NCI-H2107 treated with DMSO at 0.1 percent for 48 hours (cell line): ENCODE measurements around the gene UBE2D2.
A peak's percentile ranks its signal among the peaks of the same experiment; 100 is the strongest.

ENCODE experiments used
- DNase-seq: peaks from one replicate; lab custom pipeline; 2025; ENCODE audit not compliant: unreplicated experiment; lab: John Stamatoyannopoulos, UW

The UBE2D2 gene

DNA sequence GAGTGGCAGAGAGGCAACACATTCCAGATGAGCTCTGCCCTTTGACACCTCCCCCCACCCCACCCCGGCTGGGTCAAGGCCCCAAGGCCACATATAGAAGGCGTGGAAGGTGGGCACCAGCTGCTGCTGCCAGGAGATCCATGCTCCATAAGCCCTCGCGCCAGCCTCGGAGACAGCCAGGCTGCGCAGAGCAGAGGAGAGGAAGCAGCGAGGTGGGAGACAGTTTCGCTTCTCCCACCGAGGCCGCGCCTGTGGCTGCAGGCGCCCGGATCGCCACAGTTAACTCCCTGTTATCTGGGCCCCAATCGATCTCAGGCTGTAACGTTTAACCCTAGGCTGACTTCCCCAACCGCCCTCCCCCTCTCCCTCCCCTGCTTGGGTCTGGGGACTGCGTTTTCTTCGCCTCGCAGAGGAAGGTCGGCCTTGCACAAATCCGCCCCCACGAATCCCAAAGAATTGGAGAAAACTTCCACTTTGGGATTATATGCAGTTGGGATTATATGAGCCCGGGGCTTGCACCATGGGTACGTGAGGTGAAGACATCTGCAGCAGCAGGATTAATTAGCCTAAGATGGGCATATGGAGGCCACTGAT lies 85.9 kb downstream of the UBE2D2 start:
- DNase-seq = no peak

DNA sequence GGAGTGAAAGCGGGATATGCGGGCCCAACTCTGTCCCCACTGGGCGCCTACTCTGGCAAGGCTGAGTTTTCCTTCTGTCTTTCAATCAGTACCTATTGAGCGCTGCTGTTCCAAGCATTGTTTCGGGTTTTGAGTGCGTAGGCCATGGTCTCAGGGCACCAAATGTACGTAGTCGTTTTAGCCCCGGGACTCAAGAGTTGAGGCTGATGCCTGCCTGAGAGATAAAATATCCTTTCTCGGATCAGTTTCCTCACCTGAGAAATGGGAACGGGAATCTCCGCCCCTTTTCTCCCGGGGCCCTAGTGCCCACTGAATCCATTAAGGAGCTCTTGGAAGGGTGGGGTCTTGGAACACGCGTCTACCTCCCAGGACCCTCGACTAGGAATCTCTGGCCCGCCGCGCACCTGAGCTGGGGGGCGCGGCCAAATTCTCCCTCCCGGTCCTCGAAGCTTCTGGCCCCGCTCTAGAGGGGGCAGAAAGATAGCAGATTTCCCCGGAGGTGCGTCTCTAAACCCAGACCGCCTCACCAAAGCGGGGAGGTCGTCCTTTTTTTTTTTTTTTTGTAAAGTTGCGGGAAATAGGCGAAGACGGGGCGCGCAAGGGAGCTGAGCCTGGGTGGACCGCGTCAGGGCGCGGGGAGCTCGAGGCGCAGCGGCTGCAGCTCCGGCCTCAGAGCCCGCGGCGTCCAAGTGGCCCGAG lies 86.5 kb downstream of the UBE2D2 start:
- no peak for DNase-seq

DNA sequence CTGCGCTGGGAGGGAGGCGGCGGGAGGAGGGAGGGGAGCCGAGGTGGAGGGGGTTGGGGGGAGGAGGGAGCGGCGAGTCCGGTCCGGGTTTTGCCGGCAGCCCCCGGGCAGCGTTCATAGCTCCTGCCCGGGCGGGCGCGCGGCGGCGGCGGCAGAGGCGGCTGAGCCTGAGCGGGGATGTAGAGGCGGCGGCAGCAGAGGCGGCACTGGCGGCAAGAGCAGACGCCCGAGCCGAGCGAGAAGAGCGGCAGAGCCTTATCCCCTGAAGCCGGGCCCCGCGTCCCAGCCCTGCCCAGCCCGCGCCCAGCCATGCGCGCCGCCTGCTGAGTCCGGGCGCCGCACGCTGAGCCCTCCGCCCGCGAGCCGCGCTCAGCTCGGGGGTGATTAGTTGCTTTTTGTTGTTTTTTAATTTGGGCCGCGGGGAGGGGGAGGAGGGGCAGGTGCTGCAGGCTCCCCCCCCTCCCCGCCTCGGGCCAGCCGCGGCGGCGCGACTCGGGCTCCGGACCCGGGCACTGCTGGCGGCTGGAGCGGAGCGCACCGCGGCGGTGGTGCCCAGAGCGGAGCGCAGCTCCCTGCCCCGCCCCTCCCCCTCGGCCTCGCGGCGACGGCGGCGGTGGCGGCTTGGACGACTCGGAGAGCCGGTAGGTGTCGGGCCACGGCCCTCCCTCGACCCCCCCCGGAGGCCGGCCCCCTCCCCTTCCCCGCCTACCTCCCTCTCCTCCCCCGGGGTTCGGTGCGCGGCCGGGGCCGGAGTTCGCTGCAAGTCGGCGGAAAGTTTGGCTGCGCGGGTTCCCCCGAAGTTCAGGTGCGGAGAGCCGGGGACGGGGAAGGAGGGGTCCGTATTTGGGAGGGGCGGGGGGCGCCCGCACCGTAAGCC lies 87.3 kb downstream of the UBE2D2 start, which contains the start of gene CXXC5:
Gene CXXC5, plus strand, starts transcription at position 145 of the 877 bp plus-strand sequence. CDS start 32,175 bp downstream, outside the sequence.
- DNase-seq = peak; percentile 32

DNA sequence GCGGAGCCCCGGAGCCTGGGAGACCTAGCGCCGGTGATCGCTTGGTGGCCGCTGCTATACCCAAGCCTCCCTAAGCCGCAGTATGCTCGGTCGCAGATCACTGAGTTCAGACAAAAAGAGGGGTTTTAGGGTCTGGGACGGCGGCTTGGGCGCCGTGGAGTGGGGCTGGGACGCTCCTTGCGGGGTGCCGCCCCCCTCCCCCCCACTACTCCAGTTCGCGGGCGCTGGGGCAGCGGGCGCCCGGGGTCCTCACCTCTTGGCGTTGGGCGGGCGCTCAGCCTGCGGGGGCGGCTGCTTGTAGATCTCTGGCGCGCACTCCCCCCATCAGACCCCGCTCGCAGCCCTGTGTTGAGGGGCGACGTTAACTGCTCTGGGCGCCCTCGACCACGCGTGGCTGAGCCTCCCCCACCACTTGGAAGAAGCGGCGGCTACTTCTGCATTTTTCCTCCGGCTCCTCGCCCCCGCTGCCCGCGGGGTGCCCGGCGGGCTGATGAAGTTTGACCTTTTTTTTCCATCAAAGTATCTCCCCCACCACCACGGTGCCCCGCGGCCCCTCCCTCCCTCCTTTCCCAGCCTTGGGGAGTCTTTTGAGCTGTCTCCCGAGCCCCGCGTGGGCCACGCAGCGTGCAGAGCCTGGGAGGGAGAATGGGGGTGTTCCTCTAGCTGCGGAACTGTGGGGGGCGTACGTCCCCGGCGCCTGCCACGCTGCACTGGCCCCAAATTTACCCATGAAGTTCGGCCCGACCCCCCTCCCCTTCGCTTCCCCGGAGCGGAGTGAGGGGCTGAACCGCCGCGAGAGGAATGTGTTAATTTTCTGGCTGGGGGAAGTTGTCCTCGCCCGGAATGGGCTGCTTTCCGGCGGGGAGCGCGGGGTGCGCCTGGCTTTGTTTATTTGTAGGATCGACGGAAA lies 88.2 kb downstream of the UBE2D2 start:
- no peak for DNase-seq

DNA sequence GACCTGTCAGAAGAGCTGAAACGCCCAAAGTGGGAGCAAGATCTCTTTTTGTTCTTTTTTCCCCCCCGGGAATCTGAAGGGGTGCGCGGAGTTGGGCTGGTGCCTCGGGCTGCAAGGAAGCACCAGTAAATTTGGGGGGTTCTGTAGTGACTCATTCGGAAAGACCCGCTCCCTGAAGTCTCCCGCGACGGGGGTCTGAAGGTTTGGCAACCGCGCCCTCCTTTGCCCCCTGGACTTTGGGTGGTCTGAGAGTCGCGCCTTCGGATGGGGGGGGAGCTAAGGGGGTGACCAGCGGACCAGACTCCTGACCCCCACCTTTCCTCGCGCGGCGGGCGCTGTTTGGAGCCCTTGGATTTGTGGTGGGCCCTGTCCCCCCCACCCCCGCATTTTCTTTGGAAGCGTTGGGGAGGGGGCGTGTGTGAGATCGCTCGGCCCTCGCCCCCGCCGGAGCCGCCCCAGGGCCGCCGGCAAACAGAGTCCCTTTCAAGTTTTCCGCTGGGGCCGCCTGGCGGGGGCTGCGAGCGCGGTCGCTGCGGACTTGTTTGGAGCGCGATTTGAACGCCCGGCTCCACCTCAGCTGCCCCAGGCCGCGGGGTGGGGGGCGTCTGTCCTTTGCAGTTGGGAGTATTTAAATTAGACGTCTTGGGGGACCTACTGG lies 89.0 kb downstream of the UBE2D2 start:
- DNase-seq = no peak

DNA sequence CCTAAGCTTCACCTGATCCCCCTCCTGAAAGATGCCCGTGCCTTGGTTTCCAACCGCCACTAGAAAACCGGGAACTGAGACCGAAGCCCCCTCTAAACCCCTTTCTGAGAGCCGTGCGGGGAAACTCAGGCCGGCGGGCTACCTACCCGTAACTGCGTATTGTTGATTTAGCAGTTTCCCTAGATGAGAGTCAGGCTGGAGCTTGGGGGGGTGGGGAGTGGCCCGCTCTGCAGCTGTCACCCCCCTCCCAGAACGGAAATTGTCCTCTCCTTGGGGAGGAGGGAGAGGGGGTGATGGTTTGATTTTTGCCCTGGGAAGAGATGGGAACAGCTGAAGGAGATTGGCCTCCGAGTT lies 89.5 kb downstream of the UBE2D2 start:
- no peak for DNase-seq

DNA sequence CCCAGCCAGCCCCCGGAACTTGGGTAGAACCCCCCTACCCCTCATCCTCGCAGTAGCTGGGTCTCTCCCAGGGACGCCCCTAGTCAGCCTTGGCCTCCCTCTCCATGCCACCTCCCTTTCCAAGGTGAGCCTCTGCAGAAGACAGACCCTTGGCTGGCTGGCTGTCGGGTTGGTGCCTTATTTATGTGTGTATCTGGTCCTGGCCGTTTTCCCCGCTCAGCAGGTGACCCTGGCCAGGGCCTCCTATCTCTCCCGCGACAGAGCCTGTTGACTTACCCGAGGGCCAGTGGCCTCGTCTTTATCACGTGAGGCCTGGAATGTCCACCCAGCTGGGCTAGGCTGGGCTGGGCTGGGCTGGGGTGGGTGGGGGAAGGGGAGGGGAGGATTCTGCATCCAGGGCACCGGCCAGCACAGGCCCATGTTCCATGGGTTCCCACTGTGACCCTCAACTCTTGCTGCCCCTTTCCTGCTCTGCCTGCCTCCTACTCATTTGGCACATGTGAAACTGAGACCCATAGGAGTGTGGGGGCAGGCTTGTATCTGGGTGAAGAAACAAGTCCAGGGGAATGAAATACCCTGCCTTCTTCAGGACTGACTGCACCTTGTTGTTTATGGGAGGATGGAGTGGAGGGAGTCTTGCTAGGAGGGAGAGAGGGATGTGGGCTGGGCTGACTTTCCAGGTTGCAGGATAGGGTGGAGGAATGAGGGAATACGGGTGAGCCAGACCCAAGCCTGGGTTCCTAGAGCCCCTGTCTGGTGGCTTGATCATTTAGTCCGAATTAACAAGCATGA lies 90.1 kb downstream of the UBE2D2 start:
- no peak for DNase-seq

DNA sequence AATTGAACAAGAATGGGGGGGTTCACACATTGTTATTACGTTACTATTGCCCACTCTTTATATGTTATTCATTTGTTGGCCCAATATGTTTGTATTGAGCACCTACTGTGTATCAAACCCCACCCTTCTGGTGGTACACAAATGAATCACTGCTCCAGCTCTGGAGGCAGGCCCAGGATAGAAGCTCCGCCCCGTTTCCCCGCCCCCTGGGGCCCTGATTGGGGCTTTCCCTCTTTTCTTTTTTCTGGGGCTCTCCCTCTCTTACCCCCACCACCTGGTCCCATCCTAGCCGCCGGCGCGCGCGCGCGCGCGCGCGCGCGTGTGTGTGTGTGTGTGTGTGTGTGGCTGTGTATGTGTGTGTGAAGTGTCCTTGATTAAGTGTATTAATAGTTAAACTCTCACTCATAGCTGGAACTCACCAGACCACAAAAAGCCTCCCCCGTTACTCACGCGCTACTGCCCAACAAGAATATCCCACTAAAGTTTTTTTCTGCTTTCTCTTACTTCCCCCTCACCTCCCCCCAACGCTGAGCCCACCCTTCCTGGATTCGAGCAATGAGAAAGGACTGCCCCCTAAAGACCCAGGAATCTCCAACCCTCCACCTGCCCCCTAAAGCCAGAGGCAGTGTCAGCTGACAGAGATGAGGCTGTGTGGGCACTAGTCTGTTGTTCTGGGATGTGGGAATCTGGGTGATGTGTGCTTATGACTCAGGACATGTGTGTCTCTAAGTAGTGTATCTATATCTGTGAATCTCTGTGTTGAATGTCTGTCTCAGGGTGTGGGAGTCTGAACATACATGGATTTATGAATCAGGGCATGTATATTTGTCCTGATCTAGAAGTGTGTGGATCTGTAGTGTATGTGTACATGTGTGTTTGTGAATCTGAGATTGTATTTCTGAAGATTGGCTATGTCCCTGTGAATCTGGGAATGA lies 91.0 kb downstream of the UBE2D2 start:
- DNase-seq = no peak

DNA sequence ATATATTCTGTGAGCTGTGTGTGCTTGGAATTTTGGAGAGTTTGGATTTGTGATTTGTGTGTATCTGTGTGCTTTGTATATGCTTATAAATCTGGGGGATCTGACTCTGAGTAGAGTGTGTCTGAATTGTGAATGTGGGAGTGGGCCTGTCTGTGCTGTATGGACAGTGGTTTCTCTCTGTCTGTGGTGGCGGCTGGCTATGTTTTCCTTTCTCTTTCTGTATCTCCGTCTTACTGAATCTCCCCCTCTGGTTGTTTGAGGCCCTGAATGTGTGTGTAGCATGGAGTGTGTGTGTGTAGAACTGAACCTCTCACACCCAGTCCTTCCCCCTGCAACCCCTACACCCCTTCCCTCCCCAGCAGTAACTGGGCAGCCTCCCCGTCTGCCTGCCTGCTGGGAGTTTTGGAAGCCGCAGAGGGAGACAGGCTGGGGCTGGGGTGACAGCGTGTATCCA lies 91.7 kb downstream of the UBE2D2 start:
- no peak for DNase-seq

DNA sequence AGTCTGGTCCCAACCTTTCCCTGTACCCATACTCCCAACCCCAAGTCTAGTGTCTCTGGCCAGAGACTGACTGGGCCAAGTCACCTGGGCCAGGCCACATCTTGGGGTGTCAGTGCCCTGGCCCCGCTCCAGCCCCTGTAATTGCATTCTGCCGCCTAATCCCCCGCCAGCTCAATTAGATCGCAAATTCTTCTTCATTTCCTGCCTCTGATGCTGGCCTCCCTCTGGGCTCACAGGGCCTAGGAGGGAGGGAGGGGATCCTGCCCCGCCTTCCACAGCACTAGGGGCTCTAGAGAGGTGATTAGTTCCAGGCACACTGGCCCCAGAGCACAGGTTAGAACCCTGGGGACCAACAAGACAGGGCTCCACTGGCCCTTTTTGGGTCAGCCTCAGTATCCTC lies 92.5 kb downstream of the UBE2D2 start:
- no peak for DNase-seq

DNA sequence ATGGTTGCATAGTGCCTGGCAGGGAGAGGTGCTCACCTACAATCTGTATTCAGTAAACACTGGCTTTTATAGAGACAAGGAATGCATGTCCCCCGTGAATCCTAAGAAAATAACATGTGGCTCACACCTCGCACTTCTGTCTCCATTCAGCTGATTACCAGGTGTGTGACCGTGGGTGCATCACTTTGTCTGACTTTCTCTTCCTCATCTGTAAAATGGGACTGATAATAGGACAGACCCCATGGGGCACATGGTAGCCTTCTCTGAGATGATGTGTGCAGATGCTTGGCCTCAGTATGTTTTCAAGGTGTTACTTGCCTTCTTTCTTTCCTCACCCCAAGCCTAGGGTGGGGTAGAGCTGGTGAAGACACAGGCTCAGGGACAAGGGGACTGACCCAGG lies 93.3 kb downstream of the UBE2D2 start:
- DNase-seq = no peak

DNA sequence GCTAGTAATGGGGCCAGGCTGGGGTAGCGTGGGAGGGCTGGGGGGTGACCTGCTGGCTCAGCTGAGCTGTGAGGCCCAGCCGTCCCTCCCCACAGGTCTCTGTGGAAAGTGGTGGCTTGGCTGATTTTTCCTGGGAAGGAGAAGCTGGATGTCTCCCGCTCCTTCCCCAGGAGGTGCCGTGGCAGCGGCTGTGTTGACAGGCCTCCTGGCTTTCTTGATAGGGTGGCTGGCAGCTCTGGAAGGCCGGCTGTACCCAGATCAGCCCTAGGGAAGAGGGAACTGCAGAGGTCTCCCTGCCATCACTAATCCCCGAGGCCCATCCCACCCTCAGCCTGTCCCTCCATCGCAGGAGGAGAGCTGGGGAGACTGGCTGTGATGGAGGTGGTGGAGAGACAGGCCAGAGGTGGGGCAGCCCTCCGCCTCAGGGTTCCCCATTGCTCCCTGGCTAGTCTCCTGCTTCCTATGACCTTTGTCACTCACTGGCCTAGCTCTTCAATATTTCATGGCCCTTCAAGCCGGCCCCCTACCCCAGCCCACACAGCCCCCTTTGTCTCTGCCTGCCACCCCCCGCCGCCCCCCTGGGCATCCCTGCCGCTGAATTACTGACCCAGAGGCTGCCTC lies 93.8 kb downstream of the UBE2D2 start:
- DNase-seq = no peak

DNA sequence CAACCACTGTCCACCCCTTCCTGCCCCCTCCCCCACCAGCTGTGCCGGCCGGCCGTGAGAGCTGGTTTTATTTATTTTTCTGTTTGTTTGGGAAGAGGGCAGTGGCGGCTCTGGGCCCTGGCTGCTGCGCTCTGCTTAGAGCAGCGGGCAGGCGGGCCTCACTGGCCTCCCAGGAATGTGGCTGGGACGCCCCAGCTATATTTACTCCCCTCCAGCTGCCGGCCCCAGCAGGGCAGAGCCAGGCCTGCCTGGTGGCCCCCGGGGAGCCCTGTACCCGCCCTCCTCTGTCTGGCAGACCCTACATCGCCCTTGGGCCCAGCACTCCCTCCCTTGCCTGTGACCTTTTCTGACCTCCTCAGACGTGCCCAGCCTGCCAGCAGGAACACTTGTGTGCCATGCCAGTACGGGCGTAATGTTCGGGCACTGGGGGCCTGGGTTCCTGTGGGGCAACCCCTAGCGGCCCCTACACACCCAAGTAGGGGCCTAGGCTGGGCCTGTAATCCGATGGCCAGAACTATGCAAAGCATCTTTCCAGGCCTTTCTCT lies 94.7 kb downstream of the UBE2D2 start:
- no peak for DNase-seq

DNA sequence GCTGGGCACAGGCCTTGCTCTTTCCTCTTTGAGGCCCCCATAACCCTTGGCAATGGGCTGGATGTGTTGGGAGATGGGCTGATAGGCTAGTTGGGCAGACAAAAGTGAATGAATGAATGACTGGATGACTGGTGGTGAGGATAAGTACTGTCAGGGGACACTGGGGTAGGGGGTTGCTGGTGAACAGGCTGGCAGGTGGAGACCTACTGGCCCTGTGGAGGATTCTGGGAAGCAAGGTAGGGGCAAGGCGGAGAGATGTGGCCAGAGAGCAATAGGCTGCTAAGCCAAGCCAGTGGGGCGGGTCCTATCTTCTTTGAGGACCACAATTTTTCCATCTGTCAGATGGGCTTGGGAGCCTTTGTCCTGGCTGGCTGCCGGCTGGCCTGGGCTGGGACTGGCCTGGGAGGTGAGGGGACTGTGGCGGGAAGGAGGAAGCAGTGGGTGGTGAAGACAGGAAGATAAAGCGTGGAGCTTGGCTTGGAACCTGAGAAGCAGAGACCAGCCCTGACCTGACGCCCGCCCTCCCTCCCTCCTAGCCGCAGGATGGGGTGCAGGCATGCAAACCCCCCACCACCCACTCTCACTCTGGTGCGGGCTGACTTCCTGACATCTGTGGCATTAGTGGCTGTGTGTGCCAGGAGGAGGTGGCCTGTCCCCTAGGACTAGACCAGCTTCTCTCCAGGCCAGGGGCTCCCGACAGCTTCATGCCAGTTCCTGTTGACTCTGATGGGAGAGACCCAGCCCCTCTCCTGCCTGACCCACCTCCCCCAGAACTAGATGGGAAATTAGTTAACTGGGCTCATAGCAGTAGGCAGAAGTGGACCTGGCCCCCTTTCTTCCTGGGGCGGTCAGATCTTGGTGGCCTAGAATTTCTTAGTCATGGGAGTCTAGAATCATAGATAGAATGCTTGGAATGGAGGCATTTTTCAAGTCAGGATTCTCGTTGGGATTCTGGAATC lies 96.5 kb downstream of the UBE2D2 start:
- no peak for DNase-seq

DNA sequence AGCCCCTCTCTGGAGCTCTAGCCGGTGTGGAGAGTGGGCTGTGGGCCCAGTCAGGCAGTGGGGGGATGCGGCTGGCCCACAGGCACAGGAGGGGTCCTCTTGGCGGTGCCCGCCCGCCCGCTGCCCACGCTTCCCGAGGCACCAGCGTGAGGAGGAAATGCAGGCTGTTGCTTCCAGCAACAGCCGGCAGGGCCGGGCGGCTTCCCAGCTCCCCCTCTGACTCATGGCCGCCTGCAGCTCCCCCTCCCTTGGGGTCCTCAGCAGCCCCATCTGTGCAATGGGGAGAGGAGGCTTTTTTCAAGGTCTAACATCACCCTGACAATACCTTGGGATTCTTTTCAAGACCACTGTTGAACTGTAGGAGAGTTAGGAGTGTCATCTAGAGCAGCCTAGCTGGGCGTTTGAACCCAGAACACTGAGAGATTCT lies 97.4 kb downstream of the UBE2D2 start:
- DNase-seq = no peak

DNA sequence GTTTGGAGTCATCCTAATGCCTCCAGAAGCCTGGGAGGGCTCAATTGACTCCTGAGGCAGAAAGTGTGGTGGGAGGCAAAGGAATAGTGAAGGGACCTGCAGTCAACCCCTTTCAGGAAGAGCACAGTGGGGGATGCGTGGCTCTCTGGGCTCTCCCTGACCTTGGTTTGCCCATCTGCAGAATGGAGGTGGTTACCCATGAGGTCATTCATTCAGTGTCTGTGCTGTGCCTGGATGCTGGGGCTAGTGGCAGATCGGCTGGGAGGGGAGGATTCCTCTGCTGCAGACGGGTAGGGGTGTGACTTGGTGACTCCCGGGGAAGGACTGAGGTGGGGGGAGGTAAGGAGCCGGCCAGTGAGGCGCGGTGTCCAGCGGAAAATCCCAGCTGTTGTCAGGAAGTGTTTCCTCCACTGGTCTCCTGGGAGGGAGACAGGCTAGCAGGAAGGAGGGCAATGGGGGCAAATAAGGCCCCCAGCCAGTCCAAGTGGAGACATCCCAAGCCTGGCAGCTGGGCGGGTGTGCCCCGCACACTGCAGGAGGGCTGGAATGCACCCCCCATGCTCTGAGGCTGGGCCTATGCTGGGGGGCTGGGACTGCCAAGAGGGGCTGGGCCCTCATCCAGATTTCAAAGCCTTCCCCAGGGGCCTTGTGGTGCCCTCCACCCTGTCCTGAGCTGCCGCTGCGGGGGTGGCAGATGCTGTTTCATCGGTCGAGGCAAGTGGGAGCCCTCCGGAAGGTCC lies 98.0 kb downstream of the UBE2D2 start:
- DNase-seq = no peak
